ENCODE results near the gene DHRS4L2.
"Not testable (repeated sequence)": the region's sequence is repeated elsewhere in the genome, so short reads cannot be mapped to it uniquely, and the experiment has no call there.

Gene DHRS4L2

GRCh38 chr14:23984891-23985602 lies 3.7 kb upstream of the DHRS4L2 start:
- TF ChIP-seq CTCF (IDR thresholded peaks at IDR 0.05) (no peak), ZFX (IDR thresholded peaks at IDR 0.05; ENCODE audit: borderline replicate concordance) (no peak)
- H3K27ac ChIP-seq = no peak overlapping the region

GRCh38 chr14:23988223-23988606 lies 514 bp upstream of the DHRS4L2 start:
- H3K27ac ChIP-seq = not testable (repeated sequence)

GRCh38 chr14:23989734-23990445 lies 1.2 kb downstream of the DHRS4L2 start:
- not testable (repeated sequence) for H3K27ac ChIP-seq

GRCh38 chr14:23990961-23991360 lies 2.2 kb downstream of the DHRS4L2 start:
- not testable (repeated sequence) for H3K27ac ChIP-seq

- H3K27ac ChIP-seq = not testable (repeated sequence)
Measured at GRCh38 chr14:23993042-23993441, 4.3 kb downstream of the DHRS4L2 start.

- H3K27ac ChIP-seq = not testable (repeated sequence)
Measured at GRCh38 chr14:23996009-23996408, 7.3 kb downstream of the DHRS4L2 start.

GRCh38 chr14:23996825-23997224 lies 8.1 kb downstream of the DHRS4L2 start:
- H3K27ac ChIP-seq = not testable (repeated sequence)

GRCh38 chr14:23999640-24000039 lies 10.9 kb downstream of the DHRS4L2 start:
- H3K27ac ChIP-seq = not testable (repeated sequence)

GRCh38 chr14:24001078-24001477 lies 12.3 kb downstream of the DHRS4L2 start:
- not testable (repeated sequence) for H3K27ac ChIP-seq

GRCh38 chr14:24001679-24002078 lies 12.9 kb downstream of the DHRS4L2 start:
- H3K27ac ChIP-seq = not testable (repeated sequence)

GRCh38 chr14:24006471-24006816 lies 17.7 kb downstream of the DHRS4L2 start:
- not testable (repeated sequence) for H3K27ac ChIP-seq

- H3K27ac ChIP-seq = peak overlapping the region; percentile 46
Measured at GRCh38 chr14:24006817-24007652, 18.3 kb downstream of the DHRS4L2 start.

- no peak overlapping the region for H3K27ac ChIP-seq
- TF ChIP-seq CTCF (IDR thresholded peaks at IDR 0.05) = no peak
- no peak for TF ChIP-seq ZFX (IDR thresholded peaks at IDR 0.05; ENCODE audit: borderline replicate concordance)
Measured at GRCh38 chr14:24011051-24011450, 22.3 kb downstream of the DHRS4L2 start.

- H3K27ac ChIP-seq = not testable (repeated sequence)
Measured at GRCh38 chr14:24012726-24013273, 24.1 kb downstream of the DHRS4L2 start.
